K562 (cell line): ENCODE results near the gene ENOSF1. TPM values are rescaled to one million over a fixed set of nuclear protein-coding genes. Genes with fewer than 3 reads are reported as not detected.

Experiments used
- ATAC-seq: fragments of 200-7000 bp; cut with Tn5 transposase; 3 replicates; pipeline ENCODE4 v1.9.1; 2020; ENCODE audit warnings: moderate library complexity
- BruUV-seq: library from RNA; stranded (reverse); fragments of 400-500 nt; replicated peaks from 2 replicates; lab custom pipeline; 2021; lab: Mats Ljungman, UMichigan
- CTCF ChIA-PET: fragments of 300-600 bp; formaldehyde crosslinking; extraction: SDS; loops from one replicate; lab custom pipeline; 2021; ENCODE audit warnings: low intra/inter-chr PET ratio; lab: Yijun Ruan, JAX
- POLR2A ChIA-PET: fragments of 300-600, 350-650 bp; sonication (Branson Sonifier 250); formaldehyde crosslinking; extraction: SDS; loops from one replicate; lab custom pipeline; 2021; ENCODE audit warnings: antibody characterized with exemption, inconsistent platforms; lab: Yijun Ruan, JAX
- DNase-seq, 4 experiments: peaks; one replicate each; pipeline versions ENCODE4 v3.0.0 to v3.0.0-alpha.2; 2011 to 2018; ENCODE audit warnings: low spot score in 3 of 4, mixed read lengths in 3 of 4; ENCODE audit errors: extremely low read depth in 1 of 4
- FAIRE-seq: peaks from 2 replicates; lab custom pipeline; 2011; peaks lifted over from hg19 to GRCh38; lab: Jason Lieb, UNC
- H2AFZ ChIP-seq: 2 replicates; pipeline ENCODE4 v1.6.0; 2011; ENCODE audit warnings: low read depth, low read length, control low read depth, inconsistent platforms
- H3K27ac ChIP-seq: fragments of 200-600 bp; 3 replicates; pipeline ENCODE4 v1.8.0; 2011; ENCODE audit warnings: low read depth, mild to moderate bottlenecking, control low read depth, inconsistent platforms, low read length, moderate library complexity, mixed read lengths; ENCODE audit errors: extremely low read depth
- H3K27me3 ChIP-seq, 2 experiments: fragments of 300-600 bp in 1 of 2; 2 replicates in 1 of 2; 3 replicates in 1 of 2; pipeline versions ENCODE4 v1.6.0 to v1.8.0; 2011; ENCODE audit warnings: inconsistent platforms in 2 of 2, low read length in 2 of 2, mild to moderate bottlenecking in 1 of 2, mixed read lengths in 1 of 2, moderate library complexity in 1 of 2; ENCODE audit not compliant: control insufficient read depth in 2 of 2, insufficient read depth in 2 of 2
- H3K36me3 ChIP-seq: fragments of 300-600 bp; 3 replicates; pipeline ENCODE4 v1.8.0; 2011; ENCODE audit warnings: mild to moderate bottlenecking, low read length, inconsistent platforms; ENCODE audit not compliant: control insufficient read depth, insufficient read depth
- H3K4me1 ChIP-seq, 2 experiments: fragments of 200-600 bp in 1 of 2; replicated peaks in 1 of 2; 2 replicates in 1 of 2; 3 replicates in 1 of 2; pipeline versions ENCODE4 v1.5.1 to v1.8.0; 2011; ENCODE audit warnings: inconsistent platforms in 2 of 2, low read length in 2 of 2, mild to moderate bottlenecking in 1 of 2, mixed read lengths in 1 of 2, moderate library complexity in 1 of 2; ENCODE audit not compliant: control insufficient read depth in 2 of 2, insufficient read depth in 2 of 2
- H3K4me2 ChIP-seq: 2 replicates; pipeline ENCODE4 v1.6.1; 2011; ENCODE audit warnings: low read length, control low read depth, inconsistent platforms, mixed read lengths; ENCODE audit not compliant: insufficient read depth
- H3K4me3 ChIP-seq: fragments of 200-600 bp; sonication (generic), shearing (Covaris generic); 2 replicates; pipeline ENCODE4 v1.5.1; 2016; ENCODE audit warnings: control low read depth, inconsistent platforms
- H3K79me2 ChIP-seq: fragments of 200-600 bp; 3 replicates; pipeline ENCODE4 v1.8.0; 2011; ENCODE audit warnings: low read length, inconsistent platforms; ENCODE audit not compliant: control insufficient read depth, insufficient read depth
- H3K9ac ChIP-seq, 2 experiments: 2 replicates each; pipeline versions ENCODE4 v1.6.0 to v1.6.1; 2011; ENCODE audit warnings: low read depth in 2 of 2, low read length in 2 of 2, control low read depth in 1 of 2, inconsistent platforms in 1 of 2, mild to moderate bottlenecking in 1 of 2, mixed read lengths in 1 of 2; ENCODE audit not compliant: insufficient read depth in 1 of 2
- H3K9me1 ChIP-seq: one replicate; pipeline ENCODE4 v1.6.0; 2011; ENCODE audit warnings: inconsistent platforms, mild to moderate bottlenecking, low read length, moderate library complexity; ENCODE audit not compliant: control insufficient read depth, insufficient read depth
- H3K9me3 ChIP-seq: replicated peaks from 2 replicates; pipeline ENCODE4 v1.5.1; 2011; ENCODE audit warnings: low read depth, low read length, inconsistent platforms; ENCODE audit not compliant: control insufficient read depth, insufficient read depth
- H4K20me1 ChIP-seq: replicated peaks from 2 replicates; pipeline ENCODE4 v1.6.1; 2011; ENCODE audit warnings: low read length, inconsistent platforms, mixed read lengths; ENCODE audit not compliant: control insufficient read depth, insufficient read depth
- AFF1 ChIP-seq, 2 experiments: fragments of 450-650 bp; IDR thresholded peaks; 2 replicates each; pipeline ENCODE4 v1.6.1; 2018; ENCODE audit warnings: mild to moderate bottlenecking in 2 of 2, low read depth in 1 of 2; ENCODE audit not compliant: partially characterized antibody in 2 of 2
- ATF2 ChIP-seq: sonication (generic); formaldehyde crosslinking; IDR thresholded peaks from 2 replicates; pipeline ENCODE4 v1.8.1; 2022; ENCODE audit warnings: missing genetic modification reagents
- ATF4 ChIP-seq: fragments of 450-650 bp; formaldehyde crosslinking; IDR thresholded peaks from 2 replicates; pipeline ENCODE4 v1.4.0; 2022; ENCODE audit warnings: mild to moderate bottlenecking, moderate library complexity
- BRF2 ChIP-seq: IDR thresholded peaks from 3 replicates; pipeline ENCODE4 v1.6.1; 2011; ENCODE audit warnings: borderline replicate concordance, mild to moderate bottlenecking; ENCODE audit not compliant: insufficient read length, insufficient read depth
- CTBP1 ChIP-seq: fragments of 450-650 bp; IDR thresholded peaks from 2 replicates; pipeline ENCODE4 v1.6.1; 2016; ENCODE audit warnings: borderline replicate concordance
- GTF2B ChIP-seq: IDR thresholded peaks from 2 replicates; pipeline ENCODE4 v1.6.1; 2011; ENCODE audit not compliant: insufficient read length; ENCODE audit errors: extremely low read depth
- HEY1 ChIP-seq: fragments of 250-450 bp; sonication (Bioruptor Pico); IDR thresholded peaks from 2 replicates; pipeline ENCODE4 v1.5.0; 2020; ENCODE audit warnings: mild to moderate bottlenecking, moderate library complexity, borderline replicate concordance
- PTBP1 ChIP-seq: fragments of 200-400 bp; formaldehyde crosslinking; IDR thresholded peaks from 2 replicates; pipeline ENCODE4 v1.6.1; 2017; ENCODE audit warnings: low read depth, low read length
- THRB ChIP-seq: fragments of 450-650 bp; formaldehyde crosslinking; conservative IDR thresholded peaks from 2 replicates; pipeline ENCODE4 v1.4.0; 2022; ENCODE audit warnings: mild to moderate bottlenecking, missing genetic modification characterization
- ZNF24 ChIP-seq: fragments of 450-650 bp; IDR thresholded peaks from 2 replicates; pipeline ENCODE4 v1.6.1; 2016
- ZNF3 ChIP-seq: fragments of 250-450 bp; sonication (Bioruptor Pico); IDR thresholded peaks from 2 replicates; pipeline ENCODE4 v1.5.0; 2021; ENCODE audit warnings: mild to moderate bottlenecking, moderate library complexity
- WGBS: fragments of 100-300 bp; shearing (Covaris generic); methylation state at CpG from one replicate; pipeline ENCODE4 v1.1.6; 2016; ENCODE audit warnings: low coverage, mixed read lengths; ENCODE audit not compliant: insufficient coverage; ENCODE audit errors: missing lambda C conversion rate; 5-methylcytosine and 5-hydroxymethylcytosine counted together
- in situ Hi-C: fragments of 300-500 bp; cut with MboI; formaldehyde crosslinking; loops from 4 replicates; pipeline ENCODE4 v1.15.0; 2018; ENCODE audit warnings: inconsistent platforms, mixed read lengths
- intact Hi-C: fragments of 100-400 bp; cut with micrococcal nuclease; formaldehyde crosslinking; loops from 2 replicates; pipeline ENCODE4 v1.14.2; 2022
- polyA plus RNA-seq, 8 experiments: library from polyadenylated mRNA; depleted of rRNA in 4 of 8; stranded (reverse) in 5 of 8; unstranded in 3 of 8; fragments of >200 nt; fragmentation: Nextera tagmentation in 2 of 8; fragmentation: Illumina TruSeq in 1 of 8; extraction: Ambion mirVana in 2 of 8; extraction: Trizol in 1 of 8; gene quantifications; 2 replicates each; pipeline versions ENCODE4 v1.2.1 to v1.2.3, GENCODE V29; 2011 to 2014; ENCODE audit warnings: inconsistent platforms in 1 of 8, missing spikeins in 1 of 8
- total RNA-seq, 7 experiments: library from RNA; depleted of rRNA in 6 of 7; stranded (reverse); fragments of >200 nt in 6 of 7; fragmentation: Illumina TruSeq in 2 of 7; extraction: Trizol in 2 of 7; gene quantifications; 2 replicates each; pipeline versions ENCODE4 v1.2.1 to v1.2.3, GENCODE V29; 2011 to 2021; ENCODE audit warnings: low replicate concordance in 1 of 7

Gene ENOSF1
- total and polyA plus RNA-seq, 9 of the 15 experiments (the other 6 are each of a cell fraction or from before 2014, with no cell fraction given), result 15.5 to 66.4 (median 46.5) TPM

GRCh38 chr18:683531-683930 is 28.9 kb downstream of the ENOSF1 start:
- in situ Hi-C loops, result no loop called here
- WGBS, result 85% methylated on average over 5 of the region's 5 CpGs
- H3K36me3 ChIP-seq, result peaks cover 85% of the 10 kb centered on the region; the same call in 2 of the 3 replicates
- no peak overlapping the region for H3K27ac ChIP-seq
- ChIA-PET POLR2A (interaction anchor here (1.3 to 3.0 kb wide), 6 partner anchors 8 to 60 kb away, joined by 3 to 12 read pairs (median 8); no protein-coding TSS in a partner anchor), CTCF (no interaction called here)
- intact Hi-C loops, result no loop called here
- H2AFZ ChIP-seq, result no peak overlapping the region
- peaks cover 0 to 18% of the 10 kb centered on the region in 2 experiments; a peak in 3 of 5 replicates for H3K4me1 ChIP-seq
- no peak for ATAC-seq
- no peak for DNase-seq
- no peaks in the 10 kb centered on the region for H3K9me3 ChIP-seq
- peak overlapping the region in 1 of 2 experiments; percentile 38; a peak in 2 of 4 replicates for H3K9ac ChIP-seq
- H3K9me1 ChIP-seq, result no peaks in the 10 kb centered on the region
- no peaks in the 10 kb centered on the region for H4K20me1 ChIP-seq
- BruUV-seq, result no TSS peak
- no peak overlapping the region for H3K4me2 ChIP-seq
- H3K4me3 ChIP-seq, result no peak overlapping the region
- H3K27me3 ChIP-seq, result no peaks in the 10 kb centered on the region
- FAIRE-seq, result no peak
- H3K79me2 ChIP-seq, result no peaks in the 10 kb centered on the region
- TF ChIP-seq CTBP1 (no peak), ATF4 (CRISPR knock-in tag) (no peak), ZNF24 (no peak), THRB (CRISPR knock-in tag) (no peak), BRF2 (no peak), ATF2 (CRISPR knock-in tag) (no peak), AFF1 (IDR thresholded peaks at IDR 0.05; ENCODE audit: low read depth in 1 of 2, partially characterized antibody in 2 of 2) (no peak), GTF2B (no peak), HEY1 (CRISPR knock-in tag) (no peak), PTBP1 (no peak), ZNF3 (CRISPR knock-in tag) (no peak)
